AG09319 (cell line): Measurements from ENCODE around the gene MFAP1.
"Not testable (repeated sequence)": the region's sequence is repeated elsewhere in the genome, so short reads cannot be mapped to it uniquely, and the experiment has no call there.

ENCODE experiments used
- DNase-seq: peaks from one replicate; pipeline ENCODE4 v3.0.0-alpha.2; 2010; ENCODE audit warnings: low read depth; ENCODE audit errors: extremely low read depth
- CTCF ChIP-seq: IDR thresholded peaks from 2 replicates; pipeline ENCODE4 v1.5.1; 2011; ENCODE audit warnings: low read depth, mild to moderate bottlenecking, inconsistent platforms, low read length, moderate library complexity

The MFAP1 gene

GRCh38 chr15:43859546-43859945 is 35.1 kb upstream of the MFAP1 start:
- TF ChIP-seq CTCF, result no peak
- DNase-seq, result no peak

- TF ChIP-seq CTCF, result no peak
- DNase-seq, result peak; percentile 3
Observed at GRCh38 chr15:43854801-43855200, 30.3 kb upstream of the MFAP1 start.

GRCh38 chr15:43852607-43853006 is 28.1 kb upstream of the MFAP1 start:
- DNase-seq, result no peak
- TF ChIP-seq CTCF, result no peak

GRCh38 chr15:43851251-43851650 is 26.8 kb upstream of the MFAP1 start:
- no peak for DNase-seq
- no peak for TF ChIP-seq CTCF

GRCh38 chr15:43845421-43845820 is 20.9 kb upstream of the MFAP1 start:
- TF ChIP-seq CTCF, result no peak
- DNase-seq, result no peak

GRCh38 chr15:43832485-43832884 is 8.0 kb upstream of the MFAP1 start:
- not testable (repeated sequence) for DNase-seq

- DNase-seq, result not testable (repeated sequence)
Observed at GRCh38 chr15:43831519-43832052, 7.1 kb upstream of the MFAP1 start.

- DNase-seq, result not testable (repeated sequence)
Observed at GRCh38 chr15:43830691-43831275, 6.3 kb upstream of the MFAP1 start.

GRCh38 chr15:43829951-43830540 is 5.6 kb upstream of the MFAP1 start:
- not testable (repeated sequence) for DNase-seq
